HG02884 (cell line): Measurements from ENCODE around the gene WIPF2.
"Not testable (repeated sequence)": the region's sequence is repeated elsewhere in the genome, so short reads cannot be mapped to it uniquely, and the experiment has no call there.

Experiments
- ATAC-seq: cut with Tn5 transposase; IDR thresholded peaks from one replicate; pipeline ENCODE4 v1.9.1; 2021; ENCODE audit warnings: mild to moderate bottlenecking, moderate library complexity; ENCODE audit not compliant: unreplicated experiment

The WIPF2 gene

DNA sequence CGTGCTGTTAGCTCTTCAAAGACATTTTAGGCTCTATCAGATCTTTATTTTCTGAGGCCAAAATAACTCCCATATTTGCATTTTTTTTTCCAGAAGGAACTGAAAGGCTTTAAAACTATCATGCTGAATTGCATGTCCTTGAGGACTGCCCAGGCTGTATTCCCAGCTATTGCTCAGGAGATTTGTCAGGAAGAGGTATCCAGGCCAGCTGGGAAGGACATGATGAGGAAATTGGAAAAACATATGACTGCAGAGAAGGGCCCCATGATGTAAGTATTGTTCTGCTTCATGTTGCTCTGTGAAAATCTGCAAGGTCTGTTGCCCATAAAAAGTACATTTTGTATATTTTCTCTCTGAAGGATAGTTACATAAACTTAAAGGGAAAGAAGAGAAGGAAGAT, 74.3 kb downstream of the WIPF2 start:
- no peak for ATAC-seq

GRCh38 chr17:40295488-40296436, 76.7 kb downstream of the WIPF2 start:
- no peak for ATAC-seq

DNA sequence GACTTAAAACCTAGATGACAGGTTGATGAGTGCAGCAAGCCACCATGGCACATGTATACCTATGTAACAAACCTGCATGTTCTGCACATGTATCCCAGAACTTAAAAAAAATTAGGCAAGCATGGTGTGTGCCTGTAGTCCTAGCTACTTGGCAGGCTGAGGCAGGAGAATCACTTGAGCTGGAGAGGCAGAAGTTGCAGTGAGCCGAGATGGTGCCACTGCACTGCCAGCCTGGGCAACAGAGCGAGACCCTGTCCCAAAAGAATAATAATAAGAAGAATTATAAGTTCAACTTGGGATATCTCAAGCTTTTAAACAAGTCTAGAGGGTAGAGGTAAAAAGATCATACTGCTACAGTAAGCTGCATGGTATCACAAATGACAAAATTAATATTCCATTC, 78.4 kb downstream of the WIPF2 start:
- no peak for ATAC-seq

GRCh38 chr17:40298726-40299125, 79.6 kb downstream of the WIPF2 start:
- no peak for ATAC-seq

- not testable (repeated sequence) for ATAC-seq
Measured at GRCh38 chr17:40299159-40299757, 80.2 kb downstream of the WIPF2 start.

DNA sequence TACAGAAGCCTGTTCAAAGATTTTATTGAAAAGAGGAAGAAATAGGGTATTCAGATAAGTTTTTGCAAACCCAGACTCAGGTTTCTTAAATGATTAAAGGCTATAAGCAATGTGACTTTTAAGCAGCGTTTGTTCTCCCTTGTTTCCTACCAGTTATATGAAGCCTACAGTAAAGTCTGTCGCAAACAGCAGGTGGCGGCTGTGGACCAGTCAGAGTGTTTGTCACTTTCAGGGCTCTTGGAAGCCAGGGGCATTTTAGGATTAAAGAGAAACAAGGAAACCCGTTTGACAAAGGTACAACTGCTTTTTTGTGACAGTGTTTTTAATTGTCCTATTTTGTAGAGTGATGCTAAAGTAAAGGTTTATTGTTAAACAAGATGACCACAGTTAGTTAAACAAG, 82.2 kb downstream of the WIPF2 start:
- no peak for ATAC-seq

DNA sequence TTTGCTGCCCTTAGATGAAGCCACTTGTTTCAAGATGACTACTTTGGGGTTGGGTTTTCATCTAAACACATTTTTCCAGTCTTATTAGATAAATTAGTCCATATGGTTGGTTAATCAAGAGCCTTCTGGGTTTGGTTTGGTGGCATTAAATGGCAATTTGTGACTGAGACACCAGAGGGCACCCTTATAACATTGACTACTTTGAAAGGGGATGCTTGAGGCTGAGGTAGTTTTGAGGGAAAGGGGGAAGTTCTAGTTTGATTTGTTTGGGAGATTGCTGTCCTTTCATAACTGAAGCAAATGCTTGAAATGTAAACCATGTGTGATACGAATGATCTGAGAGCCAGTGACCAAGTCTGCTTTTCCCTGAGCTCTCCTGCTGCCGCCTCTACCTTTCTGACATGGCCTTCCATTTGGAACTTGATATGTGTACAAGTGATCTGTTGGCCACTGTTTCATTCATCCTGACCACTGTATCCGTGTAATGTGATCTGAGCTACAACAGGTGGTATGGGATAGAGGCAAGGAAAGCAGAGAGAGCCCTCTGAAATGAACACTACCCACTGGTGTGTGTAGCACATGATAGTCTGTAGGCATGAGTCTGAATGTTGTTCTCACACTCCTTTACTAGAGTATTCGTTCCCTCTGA, 84.0 kb downstream of the WIPF2 start:
- ATAC-seq, result no peak

- ATAC-seq, result no peak
Measured at GRCh38 chr17:40303708-40304551, 84.8 kb downstream of the WIPF2 start.

DNA sequence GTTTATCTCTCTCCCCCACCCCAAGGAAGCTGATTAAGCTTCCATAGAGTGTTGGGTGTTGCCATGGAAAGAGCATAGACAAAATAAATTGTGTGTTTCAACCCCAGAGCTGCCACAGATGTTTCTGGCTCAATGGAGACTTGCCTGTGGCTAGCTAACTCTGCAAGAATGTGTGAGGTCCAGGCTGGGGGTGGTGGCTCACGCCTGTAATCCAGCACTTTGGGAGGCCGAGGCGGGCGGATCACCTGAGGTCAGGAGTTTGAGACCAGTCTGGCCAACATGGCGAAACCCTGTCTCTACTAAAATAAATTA, 85.4 kb downstream of the WIPF2 start:
- ATAC-seq, result not testable (repeated sequence)

- not testable (repeated sequence) for ATAC-seq
Measured at GRCh38 chr17:40304866-40305265, 85.8 kb downstream of the WIPF2 start.

GRCh38 chr17:40306395-40306794, 87.3 kb downstream of the WIPF2 start:
- no peak for ATAC-seq

- ATAC-seq, result no peak
Measured at GRCh38 chr17:40307001-40307730, 88.1 kb downstream of the WIPF2 start.

DNA sequence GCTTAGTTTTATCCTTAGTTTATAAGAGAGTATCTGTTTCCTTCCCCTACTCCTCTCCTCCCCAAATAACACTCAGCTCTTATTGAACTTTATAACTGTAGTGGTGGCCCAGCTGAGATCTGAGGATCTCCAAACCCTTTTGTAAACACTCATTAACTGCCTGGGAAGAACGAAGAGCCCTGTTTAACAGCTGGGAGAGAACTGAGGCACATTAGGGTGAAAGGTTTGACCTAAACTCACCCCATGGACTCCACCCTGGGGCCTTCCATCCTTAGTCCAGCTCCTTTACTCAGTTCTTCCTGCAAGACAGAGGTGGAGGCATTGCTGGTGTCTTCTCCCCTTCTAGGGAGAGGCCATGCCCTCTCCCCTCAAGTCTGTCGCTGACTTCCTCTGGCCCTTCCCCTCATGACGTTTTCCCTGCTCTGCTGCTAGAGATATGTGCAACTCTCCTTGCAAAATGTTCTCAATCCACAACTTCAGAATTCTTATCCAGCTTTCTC, 88.7 kb downstream of the WIPF2 start:
- no peak for ATAC-seq

DNA sequence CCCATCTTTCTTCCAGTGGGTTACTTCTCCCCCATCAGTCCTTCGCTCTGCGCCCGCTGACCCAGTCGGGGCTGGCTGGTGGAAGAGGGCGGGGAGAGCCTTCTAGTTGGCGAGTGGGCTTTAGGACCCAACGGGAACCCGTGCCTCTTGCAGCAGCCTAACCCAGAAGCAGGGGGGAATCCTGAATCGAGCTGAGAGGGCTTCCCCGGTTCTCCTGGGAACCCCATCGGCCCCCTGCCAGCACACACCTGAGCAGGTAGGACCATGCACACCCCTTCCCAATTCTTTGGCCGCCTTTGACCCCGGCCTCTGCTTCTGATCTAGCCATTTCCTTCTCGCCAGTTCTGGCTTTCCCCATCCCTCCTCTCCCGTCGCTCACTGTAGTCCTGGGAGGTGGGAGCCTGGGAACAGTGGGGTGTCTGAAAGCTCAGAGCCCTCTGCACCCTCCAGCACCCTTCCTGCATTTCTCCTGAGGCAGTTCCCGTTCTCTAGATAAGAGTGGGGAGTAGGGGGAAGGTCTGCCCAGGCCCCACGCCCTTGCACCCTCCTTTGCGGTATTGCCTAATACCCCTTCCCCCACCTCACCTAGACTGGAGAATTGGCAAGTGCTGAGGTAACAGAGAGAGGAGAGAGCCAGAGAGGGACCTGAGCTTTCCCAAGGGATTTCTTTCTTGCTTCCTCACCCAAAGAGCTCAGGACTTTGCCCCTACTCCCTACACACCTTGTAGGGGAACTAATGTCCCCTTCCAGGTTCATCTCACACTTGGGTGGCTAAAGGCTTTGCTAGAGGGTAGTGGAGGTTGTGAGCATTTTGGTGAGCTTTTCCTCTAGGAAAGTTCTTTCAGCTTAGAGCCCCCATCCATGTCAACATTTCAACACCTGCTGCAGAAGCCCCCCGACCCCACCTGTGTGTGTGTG, 90.2 kb downstream of the WIPF2 start, which contains the start of gene RARA:
Gene RARA (plus strand): TSS at position 150 of the 918 bp plus-strand sequence. CDS start 22,039 bp downstream, outside the sequence.
- no peak for ATAC-seq

DNA sequence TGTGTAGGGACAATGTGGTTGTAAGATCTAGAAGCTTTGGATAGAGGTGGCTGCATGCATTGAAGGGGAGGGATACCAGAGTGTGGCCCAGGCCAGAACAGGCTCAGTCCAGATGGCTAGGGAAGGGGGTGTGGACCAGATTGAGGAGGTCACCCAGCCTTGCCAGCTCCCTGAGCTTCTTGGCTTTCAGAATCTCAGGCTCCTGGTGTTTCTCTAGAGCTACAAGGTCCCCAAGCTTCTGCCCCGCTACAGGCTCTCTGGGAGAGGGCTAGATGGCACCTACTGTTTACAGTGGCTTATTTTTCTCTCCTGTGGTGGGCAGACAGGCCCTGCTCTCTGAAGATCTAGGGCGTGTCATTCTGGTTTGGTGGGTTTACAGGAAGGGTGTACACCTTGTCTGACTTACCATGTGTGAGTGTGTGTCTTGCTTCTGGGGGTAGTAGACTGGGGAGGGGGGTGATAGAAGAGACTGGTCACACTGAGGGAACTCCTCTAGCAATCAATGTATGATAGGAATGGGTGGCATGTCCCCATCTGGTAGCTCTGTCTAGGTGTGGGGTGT, 90.9 kb downstream of the WIPF2 start:
- ATAC-seq, result no peak

GRCh38 chr17:40310882-40311391, 91.8 kb downstream of the WIPF2 start:
- ATAC-seq, result no peak

GRCh38 chr17:40311575-40311974, 92.5 kb downstream of the WIPF2 start:
- no peak for ATAC-seq

DNA sequence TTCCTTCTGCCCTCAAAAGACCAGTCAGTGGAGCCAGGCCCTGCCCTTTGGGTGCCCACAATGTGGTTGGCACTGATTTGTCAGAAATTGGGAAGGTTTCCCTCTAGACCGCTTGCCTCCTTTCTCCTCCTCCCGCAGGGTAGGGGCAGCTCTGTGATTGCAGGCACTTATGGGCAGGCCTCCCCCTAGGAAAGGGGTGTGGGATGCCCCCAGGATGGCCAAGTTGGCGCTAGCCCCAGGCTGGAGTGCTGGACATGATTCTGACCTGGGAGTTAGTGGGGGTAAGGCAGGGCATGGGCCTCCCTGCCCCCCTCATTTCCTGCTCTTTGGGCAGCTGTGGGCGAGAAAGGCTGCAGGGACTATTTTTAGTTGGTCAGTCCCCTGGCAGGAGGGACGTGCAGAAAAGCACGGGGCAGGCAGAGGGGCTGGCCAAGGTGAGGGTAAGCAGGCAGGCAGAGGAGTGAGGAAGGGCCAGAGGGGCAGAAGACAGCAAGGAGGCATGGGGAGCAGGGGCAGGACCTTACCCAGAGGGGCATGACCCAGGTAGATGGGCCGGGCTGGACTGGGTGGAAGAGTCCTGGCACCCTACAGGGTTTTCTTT, 93.1 kb downstream of the WIPF2 start:
- no peak for ATAC-seq
